IMR-90 (cell line): ENCODE results near the gene TPO. TPM values are rescaled to one million over a fixed set of nuclear protein-coding genes. Genes with fewer than 3 reads are reported as not detected.

Experiments used
- ATAC-seq: fragments of 200-7000 bp; cut with Tn5 transposase; 2 replicates; pipeline ENCODE4 v1.9.1; 2020; ENCODE audit warnings: low read depth, mild to moderate bottlenecking, moderate library complexity
- BruUV-seq: library from RNA; stranded (reverse); fragments of 400-500 nt; replicated peaks from 2 replicates; lab custom pipeline; 2021; lab: Mats Ljungman, UMichigan
- CTCF ChIA-PET: fragments of 300-600 bp; formaldehyde crosslinking; extraction: SDS; loops from one replicate; lab custom pipeline; 2021; ENCODE audit warnings: antibody characterized with exemption; lab: Yijun Ruan, JAX
- POLR2A ChIA-PET: fragments of 300-600 bp; sonication (Branson Sonifier 250); formaldehyde crosslinking; loops from one replicate; lab custom pipeline; 2022; ENCODE audit warnings: antibody characterized with exemption; ENCODE audit not compliant: unreplicated experiment; lab: Charles Lee
- DNase-seq: peaks from one replicate; pipeline ENCODE4 v3.0.0; 2013
- H2AFZ ChIP-seq: replicated peaks from 2 replicates; pipeline ENCODE3; 2013; ENCODE audit warnings: low read length, mild to moderate bottlenecking; ENCODE audit not compliant: poor library complexity
- H2AK5ac ChIP-seq: 2 replicates; pipeline ENCODE4 v1.6.1; 2013; ENCODE audit warnings: low read depth, low read length, inconsistent platforms
- H2AK9ac ChIP-seq: replicated peaks from 2 replicates; pipeline ENCODE3; 2013; ENCODE audit warnings: mild to moderate bottlenecking, low read depth, low read length, moderate library complexity; ENCODE audit not compliant: poor library complexity
- H2BK120ac ChIP-seq: 2 replicates; pipeline ENCODE4 v1.6.1; 2013; ENCODE audit warnings: low read depth, low read length, inconsistent platforms
- H2BK15ac ChIP-seq: 3 replicates; pipeline ENCODE4 v1.6.1; 2013; ENCODE audit warnings: low read depth, low read length, inconsistent platforms
- H2BK20ac ChIP-seq: 2 replicates; pipeline ENCODE4 v1.6.1; 2013; ENCODE audit warnings: low read depth, mild to moderate bottlenecking, inconsistent platforms, low read length, moderate library complexity
- H2BK5ac ChIP-seq: 2 replicates; pipeline ENCODE4 v1.6.1; 2013; ENCODE audit warnings: mild to moderate bottlenecking, low read depth, low read length, inconsistent platforms; ENCODE audit not compliant: poor library complexity, severe bottlenecking
- H3K14ac ChIP-seq: replicated peaks from 2 replicates; pipeline ENCODE4 v1.6.1; 2013; ENCODE audit warnings: low read depth, low read length, inconsistent platforms
- H3K18ac ChIP-seq: 2 replicates; pipeline ENCODE4 v1.6.1; 2013; ENCODE audit warnings: low read depth, low read length, control low read depth
- H3K23ac ChIP-seq: 2 replicates; pipeline ENCODE4 v1.6.1; 2013; ENCODE audit warnings: low read depth, low read length, inconsistent platforms
- H3K27ac ChIP-seq: 2 replicates; pipeline ENCODE4 v1.5.1; 2013; ENCODE audit warnings: mild to moderate bottlenecking, control low read depth, low read length; ENCODE audit not compliant: insufficient read depth
- H3K27me3 ChIP-seq: 2 replicates; pipeline ENCODE4 v1.6.1; 2013; ENCODE audit warnings: low read length; ENCODE audit not compliant: control insufficient read depth, insufficient read depth
- H3K36me3 ChIP-seq: 2 replicates; pipeline ENCODE4 v1.6.1; 2013; ENCODE audit warnings: low read length, mixed read lengths; ENCODE audit not compliant: control insufficient read depth, insufficient read depth
- H3K4ac ChIP-seq: 2 replicates; pipeline ENCODE4 v1.6.1; 2013; ENCODE audit warnings: low read depth, low read length, inconsistent platforms
- H3K4me1 ChIP-seq: 2 replicates; pipeline ENCODE4 v1.6.1; 2013; ENCODE audit warnings: low read length, mixed read lengths; ENCODE audit not compliant: control insufficient read depth, insufficient read depth
- H3K4me2 ChIP-seq: 2 replicates; pipeline ENCODE4 v1.6.1; 2013; ENCODE audit warnings: low read depth, mild to moderate bottlenecking, control low read depth, low read length, moderate library complexity
- H3K4me3 ChIP-seq: 2 replicates; pipeline ENCODE4 v1.5.1; 2013; ENCODE audit warnings: low read depth, mild to moderate bottlenecking, control low read depth, low read length, moderate library complexity; ENCODE audit not compliant: insufficient read depth
- H3K56ac ChIP-seq: 2 replicates; pipeline ENCODE4 v1.6.1; 2013; ENCODE audit warnings: low read length, inconsistent platforms; ENCODE audit not compliant: insufficient read depth; ENCODE audit errors: extremely low read depth
- H3K79me1 ChIP-seq, 2 experiments: 2 replicates each; pipeline ENCODE4 v1.6.1; 2013; ENCODE audit warnings: low read length in 2 of 2, inconsistent platforms in 1 of 2, low read depth in 1 of 2
- H3K9ac ChIP-seq: 2 replicates; pipeline ENCODE4 v1.6.1; 2013; ENCODE audit warnings: low read depth, low read length, control low read depth
- H3K9me1 ChIP-seq: 2 replicates; pipeline ENCODE4 v1.6.1; 2013; ENCODE audit warnings: low read length, inconsistent platforms; ENCODE audit not compliant: insufficient read depth
- H3K9me3 ChIP-seq: 2 replicates; pipeline ENCODE4 v1.6.1; 2013; ENCODE audit warnings: low read length; ENCODE audit not compliant: control insufficient read depth, insufficient read depth
- H4K20me1 ChIP-seq: 2 replicates; pipeline ENCODE4 v1.6.1; 2013; ENCODE audit warnings: low read length, inconsistent platforms; ENCODE audit not compliant: insufficient read depth
- H4K5ac ChIP-seq: 2 replicates; pipeline ENCODE4 v1.6.1; 2013; ENCODE audit warnings: mild to moderate bottlenecking, low read depth, low read length, control low read depth
- H4K8ac ChIP-seq, 2 experiments: 2 replicates each; pipeline ENCODE4 v1.6.1; 2013; ENCODE audit warnings: low read depth in 2 of 2, low read length in 2 of 2, control low read depth in 1 of 2, inconsistent platforms in 1 of 2
- H4K91ac ChIP-seq: 2 replicates; pipeline ENCODE4 v1.6.1; 2013; ENCODE audit warnings: low read depth, low read length, inconsistent platforms; ENCODE audit not compliant: insufficient read depth
- CHD1 ChIP-seq: IDR thresholded peaks from 2 replicates; pipeline ENCODE4 v1.6.1; 2012; ENCODE audit warnings: low read depth, low read length, improper control_type of control experiment
- FOS ChIP-seq: fragments of 150-350 bp; IDR thresholded peaks from 2 replicates; pipeline ENCODE4 v1.6.1; 2016; ENCODE audit warnings: low read depth, low read length
- MAFK ChIP-seq: IDR thresholded peaks from 2 replicates; pipeline ENCODE4 v1.6.1; 2012; ENCODE audit warnings: low read depth, low read length, improper control_type of control experiment
- MAZ ChIP-seq: IDR thresholded peaks from 2 replicates; pipeline ENCODE4 v1.6.1; 2012; ENCODE audit warnings: low read depth, mild to moderate bottlenecking, low read length, improper control_type of control experiment, moderate library complexity, borderline replicate concordance
- MXI1 ChIP-seq: IDR thresholded peaks from 2 replicates; pipeline ENCODE4 v1.6.1; 2012; ENCODE audit warnings: low read depth, mild to moderate bottlenecking, low read length, moderate library complexity, borderline replicate concordance
- POLR2A ChIP-seq: IDR thresholded peaks from 2 replicates; pipeline ENCODE4 v1.6.1; 2012; ENCODE audit warnings: mild to moderate bottlenecking, low read depth, low read length
- RAD21 ChIP-seq: IDR thresholded peaks from 2 replicates; pipeline ENCODE4 v1.6.1; 2012; ENCODE audit warnings: low read length, improper control_type of control experiment
- RCOR1 ChIP-seq: IDR thresholded peaks from 2 replicates; pipeline ENCODE4 v1.6.1; 2012; ENCODE audit warnings: mild to moderate bottlenecking, low read length, improper control_type of control experiment; ENCODE audit not compliant: insufficient replicate concordance
- SMC3 ChIP-seq: fragments of 150-350 bp; IDR thresholded peaks from 2 replicates; pipeline ENCODE4 v1.6.1; 2016; ENCODE audit warnings: low read depth, mild to moderate bottlenecking, antibody characterized with exemption, low read length, moderate library complexity
- WGBS, 2 experiments: methylation state at CpG; one replicate each; pipeline versions ENCODE4 v1.1.5 to v1.1.7; 2013; ENCODE audit warnings: missing lambda C conversion rate in 2 of 2; ENCODE audit not compliant: insufficient read length in 1 of 2; ENCODE audit errors: extremely low coverage in 2 of 2; 5-methylcytosine and 5-hydroxymethylcytosine counted together
- dilution Hi-C: fragments of 300-500 bp; cut with HindIII; formaldehyde crosslinking; loops from one replicate; pipeline ENCODE4 v1.14.3; 2018; ENCODE audit warnings: low sequenced_read_pairs; ENCODE audit not compliant: unreplicated experiment
- in situ Hi-C: fragments of 300-500 bp; cut with MboI; formaldehyde crosslinking; loops from 3 replicates; pipeline ENCODE4 v1.14.3; 2019; ENCODE audit warnings: low sequenced_read_pairs, inconsistent platforms, mixed read lengths
- intact Hi-C: fragments of 100-400 bp; cut with micrococcal nuclease; formaldehyde crosslinking; loops from 2 replicates; pipeline ENCODE4 v1.10.0; 2022
- polyA plus RNA-seq, 3 experiments: library from polyadenylated mRNA; depleted of rRNA; stranded (reverse); fragments of >200 nt; gene quantifications; 2 replicates each; pipeline ENCODE4 v1.2.3, GENCODE V29; 2012; ENCODE audit warnings: low replicate concordance in 1 of 3
- total RNA-seq: library from RNA; depleted of rRNA; stranded (reverse); fragments of >200 nt; gene quantifications from 2 replicates; pipeline ENCODE4 v1.2.3, GENCODE V29; 2012
- TF ChIP-seq, protein P1 (sequence below): fragments of 150-350 bp; IDR thresholded peaks from 2 replicates; pipeline ENCODE4 v1.6.1; 2016; ENCODE audit warnings: low read depth, mild to moderate bottlenecking, low read length, moderate library complexity, borderline replicate concordance
- TF ChIP-seq, protein P2 (sequence below): fragments of 150-350 bp; IDR thresholded peaks from 2 replicates; pipeline ENCODE4 v1.6.1; 2017; ENCODE audit warnings: mild to moderate bottlenecking, antibody characterized with exemption, low read length, low read depth
- TF ChIP-seq, protein P3 (sequence below): conservative IDR thresholded peaks from 2 replicates; pipeline ENCODE4 v1.5.1; 2012; ENCODE audit warnings: mild to moderate bottlenecking, low read depth, low read length, improper control_type of control experiment

Gene TPO
- total and polyA plus RNA-seq, 2 of the 4 experiments (the other 2 are of a cell fraction), result not detected

DNA sequence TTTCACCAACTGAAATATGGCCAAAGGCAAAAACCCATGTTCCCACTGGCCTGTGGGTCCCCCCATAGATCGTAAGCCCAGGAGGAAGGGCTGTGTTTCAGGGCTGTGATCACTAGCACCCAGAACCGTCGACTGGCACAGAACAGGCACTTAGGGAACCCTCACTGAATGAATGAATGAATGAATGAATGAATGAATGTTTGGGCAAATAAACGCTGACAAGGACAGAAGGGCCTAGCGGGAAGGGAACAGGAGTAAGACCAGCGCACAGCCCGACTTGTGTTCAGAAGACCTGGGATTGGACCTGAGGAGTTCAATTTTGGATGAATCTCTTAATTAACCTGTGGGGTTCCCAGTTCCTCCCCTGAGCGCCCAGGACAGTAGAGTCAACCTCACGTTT lies 76.2 kb downstream of the TPO start:
- H3K14ac ChIP-seq, result no peak overlapping the region
- in situ Hi-C loops (no loop called here), dilution Hi-C loops (no loop called here), intact Hi-C loops (no loop called here)
- no TSS peak for BruUV-seq
- no peak overlapping the region for H2AK9ac ChIP-seq
- no peak overlapping the region for H3K56ac ChIP-seq
- no peak overlapping the region for H3K27ac ChIP-seq
- H3K36me3 ChIP-seq, result no peaks in the 10 kb centered on the region
- H3K18ac ChIP-seq, result no peak overlapping the region
- ChIA-PET POLR2A (no interaction called here), CTCF (no interaction called here)
- no peaks in the 10 kb centered on the region; the same call in 1 of the 2 replicates for H3K9me3 ChIP-seq
- H3K4ac ChIP-seq, result no peak overlapping the region
- H4K20me1 ChIP-seq, result no peaks in the 10 kb centered on the region
- no peak overlapping the region for H4K8ac ChIP-seq
- no peaks in the 10 kb centered on the region for H3K79me1 ChIP-seq
- no peak overlapping the region for H2BK20ac ChIP-seq
- no peak overlapping the region for H4K5ac ChIP-seq
- H3K4me2 ChIP-seq, result no peak overlapping the region
- H2AFZ ChIP-seq, result no peak overlapping the region
- H2BK15ac ChIP-seq, result no peak overlapping the region
- no peak overlapping the region for H3K9ac ChIP-seq
- H2BK120ac ChIP-seq, result no peak overlapping the region
- no peak overlapping the region for H4K91ac ChIP-seq
- no peak overlapping the region for H2BK5ac ChIP-seq
- ATAC-seq (no peak), DNase-seq (no peak)
- no peak overlapping the region for H3K23ac ChIP-seq
- H3K4me3 ChIP-seq, result no peak overlapping the region
- H3K9me1 ChIP-seq, result no peaks in the 10 kb centered on the region
- WGBS, 2 experiments, result 72% methylated on average over 5 of the region's 9 CpGs; no CpG with 5 or more reads in 1 of the 2 experiments
- no peaks in the 10 kb centered on the region for H3K4me1 ChIP-seq
- TF ChIP-seq, protein P1, sequence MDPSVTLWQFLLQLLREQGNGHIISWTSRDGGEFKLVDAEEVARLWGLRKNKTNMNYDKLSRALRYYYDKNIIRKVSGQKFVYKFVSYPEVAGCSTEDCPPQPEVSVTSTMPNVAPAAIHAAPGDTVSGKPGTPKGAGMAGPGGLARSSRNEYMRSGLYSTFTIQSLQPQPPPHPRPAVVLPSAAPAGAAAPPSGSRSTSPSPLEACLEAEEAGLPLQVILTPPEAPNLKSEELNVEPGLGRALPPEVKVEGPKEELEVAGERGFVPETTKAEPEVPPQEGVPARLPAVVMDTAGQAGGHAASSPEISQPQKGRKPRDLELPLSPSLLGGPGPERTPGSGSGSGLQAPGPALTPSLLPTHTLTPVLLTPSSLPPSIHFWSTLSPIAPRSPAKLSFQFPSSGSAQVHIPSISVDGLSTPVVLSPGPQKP, result no peak
- TF ChIP-seq, protein P2, sequence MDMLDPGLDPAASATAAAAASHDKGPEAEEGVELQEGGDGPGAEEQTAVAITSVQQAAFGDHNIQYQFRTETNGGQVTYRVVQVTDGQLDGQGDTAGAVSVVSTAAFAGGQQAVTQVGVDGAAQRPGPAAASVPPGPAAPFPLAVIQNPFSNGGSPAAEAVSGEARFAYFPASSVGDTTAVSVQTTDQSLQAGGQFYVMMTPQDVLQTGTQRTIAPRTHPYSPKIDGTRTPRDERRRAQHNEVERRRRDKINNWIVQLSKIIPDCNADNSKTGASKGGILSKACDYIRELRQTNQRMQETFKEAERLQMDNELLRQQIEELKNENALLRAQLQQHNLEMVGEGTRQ, result no peak
- TF ChIP-seq RAD21 (no peak), MAFK (no peak), RCOR1 (no peak), FOS (no peak), MAZ (no peak), CHD1 (no peak), SMC3 (no peak), MXI1 (no peak), POLR2A (no peak)
- TF ChIP-seq, protein P3, sequence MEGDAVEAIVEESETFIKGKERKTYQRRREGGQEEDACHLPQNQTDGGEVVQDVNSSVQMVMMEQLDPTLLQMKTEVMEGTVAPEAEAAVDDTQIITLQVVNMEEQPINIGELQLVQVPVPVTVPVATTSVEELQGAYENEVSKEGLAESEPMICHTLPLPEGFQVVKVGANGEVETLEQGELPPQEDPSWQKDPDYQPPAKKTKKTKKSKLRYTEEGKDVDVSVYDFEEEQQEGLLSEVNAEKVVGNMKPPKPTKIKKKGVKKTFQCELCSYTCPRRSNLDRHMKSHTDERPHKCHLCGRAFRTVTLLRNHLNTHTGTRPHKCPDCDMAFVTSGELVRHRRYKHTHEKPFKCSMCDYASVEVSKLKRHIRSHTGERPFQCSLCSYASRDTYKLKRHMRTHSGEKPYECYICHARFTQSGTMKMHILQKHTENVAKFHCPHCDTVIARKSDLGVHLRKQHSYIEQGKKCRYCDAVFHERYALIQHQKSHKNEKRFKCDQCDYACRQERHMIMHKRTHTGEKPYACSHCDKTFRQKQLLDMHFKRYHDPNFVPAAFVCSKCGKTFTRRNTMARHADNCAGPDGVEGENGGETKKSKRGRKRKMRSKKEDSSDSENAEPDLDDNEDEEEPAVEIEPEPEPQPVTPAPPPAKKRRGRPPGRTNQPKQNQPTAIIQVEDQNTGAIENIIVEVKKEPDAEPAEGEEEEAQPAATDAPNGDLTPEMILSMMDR, result no peak
- H2AK5ac ChIP-seq, result no peak overlapping the region
- H3K27me3 ChIP-seq, result no peaks in the 10 kb centered on the region; the same call in 1 of the 2 replicates
